HEK293 (cell line): ENCODE results near the gene VEGFA.

Source experiments
- BCL11B ChIP-seq: fragments of 450-650 bp; formaldehyde crosslinking; IDR thresholded peaks from 2 replicates; pipeline ENCODE4 v1.5.1; 2016; ENCODE audit warnings: low read depth, missing biosample characterization, missing genetic modification characterization
- GFI1B ChIP-seq: fragments of 450-650 bp; formaldehyde crosslinking; IDR thresholded peaks from 2 replicates; pipeline ENCODE4 v1.5.1; 2016; ENCODE audit warnings: missing biosample characterization, missing genetic modification characterization
- GLI4 ChIP-seq: fragments of 450-650 bp; formaldehyde crosslinking; IDR thresholded peaks from 2 replicates; pipeline ENCODE4 v1.5.1; 2016; ENCODE audit warnings: missing biosample characterization, missing genetic modification characterization
- KLF10 ChIP-seq: fragments of 450-650 bp; IDR thresholded peaks from 2 replicates; pipeline ENCODE4 v1.5.1; 2018; ENCODE audit warnings: missing biosample characterization, mild to moderate bottlenecking, missing genetic modification characterization
- MEIS1 ChIP-seq: sonication (generic); formaldehyde crosslinking; IDR thresholded peaks from 2 replicates; pipeline ENCODE4 v1.8.1; 2022; ENCODE audit warnings: missing genetic modification reagents, mild to moderate bottlenecking, borderline replicate concordance
- MYNN ChIP-seq: fragments of 450-650 bp; formaldehyde crosslinking; IDR thresholded peaks from 2 replicates; pipeline ENCODE4 v1.5.1; 2016; ENCODE audit warnings: missing biosample characterization, missing genetic modification characterization, borderline replicate concordance
- MZF1 ChIP-seq: fragments of 450-650 bp; formaldehyde crosslinking; IDR thresholded peaks from 2 replicates; pipeline ENCODE4 v1.5.1; 2017; ENCODE audit warnings: missing biosample characterization, missing genetic modification characterization, borderline replicate concordance
- SCRT1 ChIP-seq: fragments of 450-650 bp; formaldehyde crosslinking; IDR thresholded peaks from 2 replicates; pipeline ENCODE4 v1.5.1; 2016; ENCODE audit warnings: missing biosample characterization, missing genetic modification characterization, borderline replicate concordance
- SP3 ChIP-seq: fragments of 450-650 bp; formaldehyde crosslinking; IDR thresholded peaks from 2 replicates; pipeline ENCODE4 v1.5.1; 2016; ENCODE audit warnings: missing biosample characterization, missing genetic modification characterization
- ZBTB17 ChIP-seq: fragments of 450-650 bp; formaldehyde crosslinking; IDR thresholded peaks from 2 replicates; pipeline ENCODE4 v1.5.1; 2016; ENCODE audit warnings: missing biosample characterization, missing genetic modification characterization
- ZBTB8A ChIP-seq: fragments of 450-650 bp; formaldehyde crosslinking; IDR thresholded peaks from 2 replicates; pipeline ENCODE4 v1.5.1; 2016; ENCODE audit warnings: missing biosample characterization, missing genetic modification characterization
- ZIC2 ChIP-seq: fragments of 450-650 bp; formaldehyde crosslinking; IDR thresholded peaks from 2 replicates; pipeline ENCODE4 v1.5.1; 2016; ENCODE audit warnings: missing biosample characterization, missing genetic modification characterization
- ZNF133 ChIP-seq: fragments of 450-650 bp; formaldehyde crosslinking; IDR thresholded peaks from 2 replicates; pipeline ENCODE4 v1.5.1; 2016; ENCODE audit warnings: missing biosample characterization, missing genetic modification characterization
- ZNF138 ChIP-seq: fragments of 450-650 bp; formaldehyde crosslinking; IDR thresholded peaks from 2 replicates; pipeline ENCODE4 v1.5.1; 2016; ENCODE audit warnings: missing biosample characterization, missing genetic modification characterization, borderline replicate concordance
- ZNF140 ChIP-seq: fragments of 450-650 bp; formaldehyde crosslinking; IDR thresholded peaks from 2 replicates; pipeline ENCODE4 v1.5.1; 2016; ENCODE audit warnings: missing biosample characterization, missing genetic modification characterization
- ZNF239 ChIP-seq: fragments of 450-650 bp; formaldehyde crosslinking; IDR thresholded peaks from 2 replicates; pipeline ENCODE4 v1.5.1; 2016; ENCODE audit warnings: missing biosample characterization, missing genetic modification characterization
- ZNF404 ChIP-seq: fragments of 450-650 bp; formaldehyde crosslinking; IDR thresholded peaks from 2 replicates; pipeline ENCODE4 v1.5.1; 2017; ENCODE audit warnings: missing biosample characterization, missing genetic modification characterization
- ZNF558 ChIP-seq: fragments of 450-650 bp; formaldehyde crosslinking; IDR thresholded peaks from 2 replicates; pipeline ENCODE4 v1.5.1; 2016; ENCODE audit warnings: missing biosample characterization, missing genetic modification characterization
- ZNF561 ChIP-seq: fragments of 450-650 bp; IDR thresholded peaks from 2 replicates; pipeline ENCODE4 v1.5.1; 2018; ENCODE audit warnings: missing biosample characterization, missing genetic modification characterization, borderline replicate concordance
- ZNF600 ChIP-seq: fragments of 450-650 bp; formaldehyde crosslinking; IDR thresholded peaks from 2 replicates; pipeline ENCODE4 v1.5.1; 2016; ENCODE audit warnings: missing biosample characterization, missing genetic modification characterization
- ZNF610 ChIP-seq: fragments of 450-650 bp; formaldehyde crosslinking; IDR thresholded peaks from 2 replicates; pipeline ENCODE4 v1.5.1; 2016; ENCODE audit warnings: missing biosample characterization, missing genetic modification characterization, borderline replicate concordance
- ZNF623 ChIP-seq: fragments of 450-650 bp; formaldehyde crosslinking; IDR thresholded peaks from 2 replicates; pipeline ENCODE4 v1.5.1; 2016; ENCODE audit warnings: missing biosample characterization, missing genetic modification characterization
- ZNF626 ChIP-seq: fragments of 450-650 bp; sonication (Bioruptor Pico); formaldehyde crosslinking; IDR thresholded peaks from 2 replicates; pipeline ENCODE4 v1.5.1; 2018; ENCODE audit warnings: missing biosample characterization, missing genetic modification characterization, inconsistent platforms
- ZNF664 ChIP-seq: fragments of 450-650 bp; formaldehyde crosslinking; IDR thresholded peaks from 2 replicates; pipeline ENCODE4 v1.5.1; 2016; ENCODE audit warnings: missing biosample characterization, missing genetic modification characterization
- ZNF768 ChIP-seq: fragments of 450-650 bp; formaldehyde crosslinking; IDR thresholded peaks from 2 replicates; pipeline ENCODE4 v1.5.1; 2018; ENCODE audit warnings: missing biosample characterization, mild to moderate bottlenecking, missing genetic modification characterization
- ZNF791 ChIP-seq: fragments of 450-650 bp; formaldehyde crosslinking; IDR thresholded peaks from 2 replicates; pipeline ENCODE4 v1.5.1; 2016; ENCODE audit warnings: missing biosample characterization, missing genetic modification characterization
- ZNF843 ChIP-seq: fragments of 450-650 bp; formaldehyde crosslinking; IDR thresholded peaks from 2 replicates; pipeline ENCODE4 v1.5.1; 2016; ENCODE audit warnings: missing biosample characterization, missing genetic modification characterization
- ZSCAN23 ChIP-seq: fragments of 450-650 bp; formaldehyde crosslinking; IDR thresholded peaks from 2 replicates; pipeline ENCODE4 v1.5.1; 2016; ENCODE audit warnings: missing biosample characterization, missing genetic modification characterization
- TF ChIP-seq, protein P1 (sequence below): IDR thresholded peaks from 2 replicates; pipeline ENCODE4 v1.6.1; 2011; ENCODE audit warnings: mild to moderate bottlenecking, low read depth, low read length, borderline replicate concordance
- TF ChIP-seq, protein P2 (sequence below): fragments of 450-650 bp; formaldehyde crosslinking; IDR thresholded peaks from 2 replicates; pipeline ENCODE4 v1.5.1; 2016; ENCODE audit warnings: missing biosample characterization, missing genetic modification characterization
- TF ChIP-seq, protein P3 (sequence below): fragments of 450-650 bp; formaldehyde crosslinking; IDR thresholded peaks from 2 replicates; pipeline ENCODE4 v1.5.1; 2016; ENCODE audit warnings: missing biosample characterization, missing genetic modification characterization
- TF ChIP-seq, protein P4 (sequence below): fragments of 450-650 bp; formaldehyde crosslinking; conservative IDR thresholded peaks from 2 replicates; pipeline ENCODE4 v1.5.1; 2016; ENCODE audit warnings: low read depth, missing biosample characterization, missing genetic modification characterization

VEGFA gene

DNA sequence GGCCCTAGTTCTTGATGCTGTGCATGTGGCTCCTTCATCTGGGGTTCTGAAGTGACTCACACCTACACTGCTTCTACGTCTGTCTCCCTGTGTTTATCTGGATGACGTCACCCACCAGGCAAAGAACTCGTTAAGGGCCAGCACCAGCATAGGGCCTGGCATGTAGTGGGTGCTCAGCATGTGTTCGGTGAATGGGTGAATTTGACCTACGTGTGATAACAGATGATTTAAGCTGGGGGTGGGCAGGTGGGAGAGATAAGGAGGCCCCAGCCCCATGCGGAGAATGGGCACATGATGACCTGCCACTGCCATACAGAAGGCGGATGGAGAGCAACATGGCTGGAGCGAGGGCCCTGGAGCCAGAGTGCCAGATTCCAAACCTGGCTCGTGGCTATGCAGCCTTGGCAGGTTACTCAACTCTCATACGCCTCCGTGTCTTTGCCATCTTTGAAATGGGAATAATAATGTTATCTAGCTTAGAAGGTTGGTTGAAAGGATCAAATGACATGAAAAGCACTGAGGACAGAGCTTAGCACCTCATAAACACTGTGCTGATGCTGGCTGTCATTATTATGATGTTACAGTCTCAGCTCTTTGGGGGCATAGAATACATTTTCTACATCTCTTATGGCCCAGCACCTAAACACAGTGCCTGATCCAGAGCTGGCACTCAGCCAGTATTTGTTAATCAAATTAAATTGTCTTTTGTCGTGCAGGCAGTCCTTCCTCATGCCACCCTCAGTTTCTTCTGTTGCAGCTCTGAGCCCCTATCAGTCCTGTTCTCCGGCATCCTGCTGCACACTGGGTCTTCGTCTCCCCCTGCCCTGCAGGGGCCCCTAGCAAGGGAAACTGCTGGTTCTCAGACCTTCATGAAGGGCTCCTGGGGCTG, 39.6 kb downstream of the VEGFA start (continued):
- TF ChIP-seq ZNF404 (tag by site-specific recombination) = no peak
- 0 out of 2 replicates have a peak, but pooled peaks have one; percentile 35 for TF ChIP-seq BCL11B
- no peak for TF ChIP-seq ZNF140 (tag by site-specific recombination)
- TF ChIP-seq MZF1 (tag by site-specific recombination) = no peak
- TF ChIP-seq MEIS1 (CRISPR knock-in tag) = no peak
- no peak for TF ChIP-seq ZNF664 (tag by site-specific recombination)
- TF ChIP-seq SCRT1 (tag by site-specific recombination) = no peak
- no peak for TF ChIP-seq ZSCAN23 (tag by site-specific recombination)
- peak; percentile 51; the same call in 1 of the 2 replicates for TF ChIP-seq ZNF561 (tag by site-specific recombination)
- TF ChIP-seq, protein P1, sequence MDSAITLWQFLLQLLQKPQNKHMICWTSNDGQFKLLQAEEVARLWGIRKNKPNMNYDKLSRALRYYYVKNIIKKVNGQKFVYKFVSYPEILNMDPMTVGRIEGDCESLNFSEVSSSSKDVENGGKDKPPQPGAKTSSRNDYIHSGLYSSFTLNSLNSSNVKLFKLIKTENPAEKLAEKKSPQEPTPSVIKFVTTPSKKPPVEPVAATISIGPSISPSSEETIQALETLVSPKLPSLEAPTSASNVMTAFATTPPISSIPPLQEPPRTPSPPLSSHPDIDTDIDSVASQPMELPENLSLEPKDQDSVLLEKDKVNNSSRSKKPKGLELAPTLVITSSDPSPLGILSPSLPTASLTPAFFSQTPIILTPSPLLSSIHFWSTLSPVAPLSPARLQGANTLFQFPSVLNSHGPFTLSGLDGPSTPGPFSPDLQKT = no peak
- TF ChIP-seq SP3 (tag by site-specific recombination) = 0 out of 2 replicates have a peak, but pooled peaks have one; percentile 23
- no peak for TF ChIP-seq ZNF138 (tag by site-specific recombination)
- TF ChIP-seq GFI1B (tag by site-specific recombination) = no peak
- TF ChIP-seq ZNF600 = peak; percentile 78; the same call in 1 of the 2 replicates
- no peak for TF ChIP-seq ZNF626 (tag by site-specific recombination)
- TF ChIP-seq ZNF239 = no peak
- TF ChIP-seq, protein P2, sequence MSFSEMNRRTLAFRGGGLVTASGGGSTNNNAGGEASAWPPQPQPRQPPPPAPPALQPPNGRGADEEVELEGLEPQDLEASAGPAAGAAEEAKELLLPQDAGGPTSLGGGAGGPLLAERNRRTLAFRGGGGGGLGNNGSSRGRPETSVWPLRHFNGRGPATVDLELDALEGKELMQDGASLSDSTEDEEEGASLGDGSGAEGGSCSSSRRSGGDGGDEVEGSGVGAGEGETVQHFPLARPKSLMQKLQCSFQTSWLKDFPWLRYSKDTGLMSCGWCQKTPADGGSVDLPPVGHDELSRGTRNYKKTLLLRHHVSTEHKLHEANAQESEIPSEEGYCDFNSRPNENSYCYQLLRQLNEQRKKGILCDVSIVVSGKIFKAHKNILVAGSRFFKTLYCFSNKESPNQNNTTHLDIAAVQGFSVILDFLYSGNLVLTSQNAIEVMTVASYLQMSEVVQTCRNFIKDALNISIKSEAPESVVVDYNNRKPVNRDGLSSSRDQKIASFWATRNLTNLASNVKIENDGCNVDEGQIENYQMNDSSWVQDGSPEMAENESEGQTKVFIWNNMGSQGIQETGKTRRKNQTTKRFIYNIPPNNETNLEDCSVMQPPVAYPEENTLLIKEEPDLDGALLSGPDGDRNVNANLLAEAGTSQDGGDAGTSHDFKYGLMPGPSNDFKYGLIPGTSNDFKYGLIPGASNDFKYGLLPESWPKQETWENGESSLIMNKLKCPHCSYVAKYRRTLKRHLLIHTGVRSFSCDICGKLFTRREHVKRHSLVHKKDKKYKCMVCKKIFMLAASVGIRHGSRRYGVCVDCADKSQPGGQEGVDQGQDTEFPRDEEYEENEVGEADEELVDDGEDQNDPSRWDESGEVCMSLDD (tag by site-specific recombination) = peak; percentile 81
- TF ChIP-seq ZNF133 = no peak
- TF ChIP-seq ZBTB17 (tag by site-specific recombination) = peak; percentile 86
- TF ChIP-seq ZNF610 = no peak; the same call in 1 of the 2 replicates
- peak; percentile 34; the same call in 1 of the 2 replicates for TF ChIP-seq ZBTB8A (tag by site-specific recombination)
- TF ChIP-seq ZNF843 (tag by site-specific recombination) = peak; percentile 73
- TF ChIP-seq ZNF768 (tag by site-specific recombination) = 0 out of 2 replicates have a peak, but pooled peaks have one; percentile 4
- TF ChIP-seq GLI4 = 0 out of 2 replicates have a peak, but pooled peaks have one; percentile 29
- no peak for TF ChIP-seq ZNF791
- TF ChIP-seq ZNF623 = 0 out of 2 replicates have a peak, but pooled peaks have one; percentile 26
- TF ChIP-seq ZIC2 (tag by site-specific recombination) = peak; percentile 97
- TF ChIP-seq, protein P3, sequence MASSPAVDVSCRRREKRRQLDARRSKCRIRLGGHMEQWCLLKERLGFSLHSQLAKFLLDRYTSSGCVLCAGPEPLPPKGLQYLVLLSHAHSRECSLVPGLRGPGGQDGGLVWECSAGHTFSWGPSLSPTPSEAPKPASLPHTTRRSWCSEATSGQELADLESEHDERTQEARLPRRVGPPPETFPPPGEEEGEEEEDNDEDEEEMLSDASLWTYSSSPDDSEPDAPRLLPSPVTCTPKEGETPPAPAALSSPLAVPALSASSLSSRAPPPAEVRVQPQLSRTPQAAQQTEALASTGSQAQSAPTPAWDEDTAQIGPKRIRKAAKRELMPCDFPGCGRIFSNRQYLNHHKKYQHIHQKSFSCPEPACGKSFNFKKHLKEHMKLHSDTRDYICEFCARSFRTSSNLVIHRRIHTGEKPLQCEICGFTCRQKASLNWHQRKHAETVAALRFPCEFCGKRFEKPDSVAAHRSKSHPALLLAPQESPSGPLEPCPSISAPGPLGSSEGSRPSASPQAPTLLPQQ (tag by site-specific recombination) = peak; percentile 86
- peak; percentile 65; the same call in 1 of the 2 replicates for TF ChIP-seq ZNF558 (tag by site-specific recombination)
- no peak for TF ChIP-seq KLF10 (tag by site-specific recombination)
- TF ChIP-seq MYNN (tag by site-specific recombination) = no peak
- TF ChIP-seq, protein P4, sequence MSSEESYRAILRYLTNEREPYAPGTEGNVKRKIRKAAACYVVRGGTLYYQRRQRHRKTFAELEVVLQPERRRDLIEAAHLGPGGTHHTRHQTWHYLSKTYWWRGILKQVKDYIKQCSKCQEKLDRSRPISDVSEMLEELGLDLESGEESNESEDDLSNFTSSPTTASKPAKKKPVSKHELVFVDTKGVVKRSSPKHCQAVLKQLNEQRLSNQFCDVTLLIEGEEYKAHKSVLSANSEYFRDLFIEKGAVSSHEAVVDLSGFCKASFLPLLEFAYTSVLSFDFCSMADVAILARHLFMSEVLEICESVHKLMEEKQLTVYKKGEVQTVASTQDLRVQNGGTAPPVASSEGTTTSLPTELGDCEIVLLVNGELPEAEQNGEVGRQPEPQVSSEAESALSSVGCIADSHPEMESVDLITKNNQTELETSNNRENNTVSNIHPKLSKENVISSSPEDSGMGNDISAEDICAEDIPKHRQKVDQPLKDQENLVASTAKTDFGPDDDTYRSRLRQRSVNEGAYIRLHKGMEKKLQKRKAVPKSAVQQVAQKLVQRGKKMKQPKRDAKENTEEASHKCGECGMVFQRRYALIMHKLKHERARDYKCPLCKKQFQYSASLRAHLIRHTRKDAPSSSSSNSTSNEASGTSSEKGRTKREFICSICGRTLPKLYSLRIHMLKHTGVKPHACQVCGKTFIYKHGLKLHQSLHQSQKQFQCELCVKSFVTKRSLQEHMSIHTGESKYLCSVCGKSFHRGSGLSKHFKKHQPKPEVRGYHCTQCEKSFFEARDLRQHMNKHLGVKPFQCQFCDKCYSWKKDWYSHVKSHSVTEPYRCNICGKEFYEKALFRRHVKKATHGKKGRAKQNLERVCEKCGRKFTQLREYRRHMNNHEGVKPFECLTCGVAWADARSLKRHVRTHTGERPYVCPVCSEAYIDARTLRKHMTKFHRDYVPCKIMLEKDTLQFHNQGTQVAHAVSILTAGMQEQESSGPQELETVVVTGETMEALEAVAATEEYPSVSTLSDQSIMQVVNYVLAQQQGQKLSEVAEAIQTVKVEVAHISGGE (tag by site-specific recombination) = no peak
